Psoas muscle (tissue), 8 donors: ENCODE results near the gene KIF17. TPM values are rescaled to one million over a fixed set of nuclear protein-coding genes. Genes with fewer than 3 reads are reported as not detected.

Experiments
- ATAC-seq, 4 donors: fragments of 200-7000 bp; cut with Tn5 transposase; one replicate each; pipeline ENCODE4 v1.9.1; 2020; ENCODE audit warnings: moderate library complexity in 3 of 4, mild to moderate bottlenecking in 2 of 4
- DNase-seq, 2 donors: peaks; one replicate each; pipeline ENCODE4 v3.0.0-alpha.2; 2020
- H3K27ac ChIP-seq: fragments of 200-600 bp; one replicate; pipeline ENCODE4 v1.8.0; 2022
- H3K27me3 ChIP-seq, 3 donors: fragments of 200-600 bp in 1 of 3; one replicate each; pipeline versions ENCODE4 v1.6.1 to v1.8.0; 2013 to 2022; ENCODE audit warnings: low read length in 2 of 3, mild to moderate bottlenecking in 2 of 3, moderate library complexity in 1 of 3; ENCODE audit not compliant: insufficient read depth in 3 of 3
- H3K36me3 ChIP-seq, 2 donors: fragments of 200-600 bp in 1 of 2; one replicate each; pipeline versions ENCODE4 v1.6.1 to v1.8.0; 2013 to 2022; ENCODE audit warnings: low read depth in 1 of 2, mild to moderate bottlenecking in 1 of 2, moderate library complexity in 1 of 2; ENCODE audit not compliant: insufficient read depth in 1 of 2
- H3K4me1 ChIP-seq: fragments of 200-600 bp; one replicate; pipeline ENCODE4 v1.8.0; 2022
- H3K4me3 ChIP-seq: fragments of 200-600 bp; one replicate; pipeline ENCODE4 v1.8.0; 2022; ENCODE audit warnings: mild to moderate bottlenecking
- H3K9me3 ChIP-seq: fragments of 200-600 bp; one replicate; pipeline ENCODE4 v1.8.0; 2022
- CTCF ChIP-seq: fragments of 200-600 bp; IDR thresholded peaks from one replicate; pipeline ENCODE4 v1.8.0; 2022; ENCODE audit warnings: antibody characterized with exemption
- WGBS, 3 donors: extraction: QIAGEN DNeasy Blood & Tissue Kit; methylation state at CpG; one replicate each; pipeline versions ENCODE4 v1.1.6 to v1.1.7; 2013; 5-methylcytosine and 5-hydroxymethylcytosine counted together
- intact Hi-C, 2 donors: fragments of 100-400 bp; cut with DNase I; formaldehyde crosslinking; loops; one replicate each; pipeline versions ENCODE4 v1.11.0 to v1.14.2; 2022
- polyA plus RNA-seq, 3 donors: library from polyadenylated mRNA; stranded (reverse); fragments of 200-250 nt; gene quantifications; one replicate each; pipeline ENCODE4 v1.2.3, GENCODE V29; 2013
- total RNA-seq, 4 donors: library from RNA; stranded (reverse); fragmentation: NEBNext Ultra II Directional in 2 of 4; extraction: Animal tissue kit (Norgen Biotek cat#: 25700) in 2 of 4; gene quantifications; one replicate each; pipeline versions ENCODE4 v1.2.1 to v1.2.4, GENCODE V29; 2021 to 2023
- donor health status: healthy with polysubstance abuse.
- donor health status: DM: no; HTN: no; CAD: no; lungs with moderate emphysema.
- donor health status: Bipolar disorder and iron deficiency.
- donor health status: healthy.
- donor health status: DM: yes; HTN: yes; CAD: no.
- donor health status: DM: no; HTN: no; CAD: no.
- donor health status: DM: no; HTN: no; CAD: no.
- donor health status: DM: yes; HTN: yes; CAD: no.

Gene KIF17
- total and polyA plus RNA-seq, 7 donors: 1.1 to 3.4 (median 1.5) TPM

GRCh38 chr1:20643080-20643479 lies 74.7 kb downstream of the KIF17 start:
- Histone ChIP-seq H3K27ac (no peak overlapping the region), H3K36me3 (peaks cover 5 to 99% of the 10 kb centered on the region in 2 donors), H3K4me3 (no peak overlapping the region), H3K9me3 (no peaks in the 10 kb centered on the region), H3K27me3 (no peaks in the 10 kb centered on the region), H3K4me1 (no peaks in the 10 kb centered on the region)
- 37 to 64% (median 55%) methylated on average over 6 of the region's 6 CpGs for WGBS, 3 donors
- DNase-seq: no peak
- intact Hi-C loops: no loop called here
- ATAC-seq: no peak
- TF ChIP-seq CTCF: no peak

- Histone ChIP-seq H3K27me3 (no peaks in the 10 kb centered on the region), H3K27ac (no peak overlapping the region), H3K4me1 (no peaks in the 10 kb centered on the region), H3K4me3 (no peak overlapping the region), H3K36me3 (peaks cover 4 to 99% of the 10 kb centered on the region in 2 donors), H3K9me3 (no peaks in the 10 kb centered on the region)
- ATAC-seq (no peak), DNase-seq (no peak)
- WGBS, 3 donors: 75 to 81% (median 77%) methylated on average over 10 of the region's 10 CpGs
- intact Hi-C loops: no loop called here
- no peak for TF ChIP-seq CTCF
Measured at GRCh38 chr1:20641975-20642374, 75.8 kb downstream of the KIF17 start.

- Histone ChIP-seq H3K4me1 (peaks cover 10% of the 10 kb centered on the region), H3K27ac (no peak overlapping the region), H3K9me3 (no peaks in the 10 kb centered on the region), H3K36me3 (peaks cover 4 to 82% of the 10 kb centered on the region in 2 donors), H3K4me3 (no peak overlapping the region), H3K27me3 (no peaks in the 10 kb centered on the region)
- TF ChIP-seq CTCF: peak; percentile 74
- no peak for DNase-seq
- 27 to 38% (median 28%) methylated on average over 6 of the region's 6 CpGs for WGBS, 3 donors
- ATAC-seq: peak; percentile 50 to 82 (median 64)
- intact Hi-C loops: no loop called here
Measured at GRCh38 chr1:20640183-20640597, 77.6 kb downstream of the KIF17 start.

- WGBS, 3 donors: 78 to 84% (median 83%) methylated on average over 8 of the region's 8 CpGs
- no peaks in the 10 kb centered on the region for H3K27me3 ChIP-seq
- H3K4me3 ChIP-seq: no peak overlapping the region
- no peak for DNase-seq
- peaks cover 2 to 49% of the 10 kb centered on the region in 2 donors for H3K36me3 ChIP-seq
- no peak for TF ChIP-seq CTCF
- H3K4me1 ChIP-seq: peaks cover 19% of the 10 kb centered on the region
- no peaks in the 10 kb centered on the region for H3K9me3 ChIP-seq
- H3K27ac ChIP-seq: no peak overlapping the region
- intact Hi-C loops: no loop called here
- no peak for ATAC-seq
Measured at GRCh38 chr1:20636785-20637347, 80.9 kb downstream of the KIF17 start.

- intact Hi-C loops: loop anchor here (5.0 kb wide), 2 partner anchors 57 to 112 kb away; no protein-coding TSS in a partner anchor
- peak overlapping the region; percentile 96 for H3K27ac ChIP-seq
- DNase-seq (peak; percentile 48 to 81), ATAC-seq (peak; percentile 82 to 87 (median 86))
- 3 to 6% (median 4%) methylated on average over 4 of the region's 4 CpGs for WGBS, 3 donors
- peaks cover 19% of the 10 kb centered on the region for H3K4me1 ChIP-seq
- H3K9me3 ChIP-seq: no peaks in the 10 kb centered on the region
- no peak for TF ChIP-seq CTCF
- H3K4me3 ChIP-seq: peak overlapping the region; percentile 88
- peaks cover 0 to 27% of the 10 kb centered on the region in 2 donors for H3K36me3 ChIP-seq
- H3K27me3 ChIP-seq: no peaks in the 10 kb centered on the region
Measured at GRCh38 chr1:20634594-20635084, 83.2 kb downstream of the KIF17 start.
